Activated CD4-positive, alpha-beta memory T cell treated with anti-CD3 and anti-CD28 coated beads, Interleukin-2, amount 10 ng/mL, durations not matched to agents 7 days and 5 days (primary cell): ENCODE data around the gene CAPN14. TPM values are rescaled to one million over a fixed set of nuclear protein-coding genes. Genes with fewer than 3 reads are reported as not detected.
A peak's percentile ranks its signal among the peaks of the same experiment; 100 is the strongest.

Experiments used
- CTCF ChIA-PET: fragments of 350-600 bp; sonication (Branson Sonifier 250); formaldehyde crosslinking; loops from one replicate; lab custom pipeline; 2021; ENCODE audit warnings: antibody characterized with exemption, inconsistent platforms; lab: Charles Lee
- POLR2A ChIA-PET: fragments of 350-600 bp; sonication (Branson Sonifier 250); formaldehyde crosslinking; loops from one replicate; lab custom pipeline; 2021; ENCODE audit warnings: antibody characterized with exemption; lab: Charles Lee
- DNase-seq: peaks from one replicate; pipeline ENCODE4 v3.0.0-alpha.2; 2020
- H3K27ac Mint-ChIP-seq: one replicate; pipeline ENCODE4 v1.8.0; 2021; ENCODE audit warnings: mild to moderate bottlenecking, mixed read lengths
- H3K27me3 Mint-ChIP-seq: one replicate; pipeline ENCODE4 v1.8.0; 2021; ENCODE audit warnings: mixed read lengths
- H3K36me3 Mint-ChIP-seq: one replicate; pipeline ENCODE4 v1.8.0; 2021; ENCODE audit warnings: low read depth, mixed read lengths
- H3K4me1 Mint-ChIP-seq: one replicate; pipeline ENCODE4 v1.8.0; 2021; ENCODE audit warnings: mixed read lengths
- H3K4me3 Mint-ChIP-seq: one replicate; pipeline ENCODE4 v1.8.0; 2021; ENCODE audit warnings: mild to moderate bottlenecking, mixed read lengths
- H3K9me3 Mint-ChIP-seq: one replicate; pipeline ENCODE4 v1.8.0; 2021; ENCODE audit warnings: mixed read lengths
- total RNA-seq, 2 experiments: library from RNA; stranded (reverse); gene quantifications; one replicate each; pipeline ENCODE4 v1.2.3, GENCODE V29; 2021

The CAPN14 gene
- total RNA-seq, 2 experiments from 2014 or later, result 0.35 TPM

- H3K9me3 Mint-ChIP-seq, result no peaks in the 10 kb centered on the region
- ChIA-PET POLR2A (no interaction called here), CTCF (interaction anchor here (1.2 kb wide), 1 partner anchor 105 kb away, joined by 3 read pairs; no protein-coding TSS in a partner anchor)
- no peak for DNase-seq
- no peak overlapping the region for H3K27ac Mint-ChIP-seq
- no peaks in the 10 kb centered on the region for H3K36me3 Mint-ChIP-seq
- H3K27me3 Mint-ChIP-seq, result peaks cover 24% of the 10 kb centered on the region
- H3K4me3 Mint-ChIP-seq, result no peak overlapping the region
- H3K4me1 Mint-ChIP-seq, result peaks cover under 1% of the 10 kb centered on the region
These were observed 10.4 kb upstream of the CAPN14 start for GRCh38 chr2:31227711-31228125.

- Mint-ChIP-seq H3K9me3 (no peaks in the 10 kb centered on the region), H3K36me3 (no peaks in the 10 kb centered on the region), H3K4me3 (no peak overlapping the region), H3K27me3 (peaks cover 26% of the 10 kb centered on the region), H3K27ac (no peak overlapping the region), H3K4me1 (peaks cover 2% of the 10 kb centered on the region)
- no peak for DNase-seq
- ChIA-PET CTCF (interaction anchor here (1.2 kb wide), 1 partner anchor 106 kb away, joined by 3 read pairs; no protein-coding TSS in a partner anchor), POLR2A (no interaction called here)
These were observed 9.8 kb upstream of the CAPN14 start for GRCh38 chr2:31227110-31227509.

GRCh38 chr2:31226266-31226665, 9.0 kb upstream of the CAPN14 start:
- Mint-ChIP-seq H3K36me3 (no peaks in the 10 kb centered on the region), H3K27ac (no peak overlapping the region), H3K4me3 (no peak overlapping the region), H3K27me3 (peaks cover 25% of the 10 kb centered on the region), H3K9me3 (no peaks in the 10 kb centered on the region), H3K4me1 (peaks cover 7% of the 10 kb centered on the region)
- ChIA-PET POLR2A (no interaction called here), CTCF (interaction anchor here (1.2 kb wide), 1 partner anchor 107 kb away, joined by 3 read pairs; no protein-coding TSS in a partner anchor)
- DNase-seq, result no peak

- H3K4me3 Mint-ChIP-seq, result no peak overlapping the region
- CTCF ChIA-PET, result no interaction called here
- no peaks in the 10 kb centered on the region for H3K36me3 Mint-ChIP-seq
- peaks cover 22% of the 10 kb centered on the region for H3K4me1 Mint-ChIP-seq
- DNase-seq, result no peak
- no peaks in the 10 kb centered on the region for H3K9me3 Mint-ChIP-seq
- POLR2A ChIA-PET, result no interaction called here
- H3K27ac Mint-ChIP-seq, result no peak overlapping the region
- peaks cover 10% of the 10 kb centered on the region for H3K27me3 Mint-ChIP-seq
These were observed 6.4 kb upstream of the CAPN14 start for GRCh38 chr2:31223749-31224148.

GRCh38 chr2:31223026-31223425, 5.7 kb upstream of the CAPN14 start:
- Mint-ChIP-seq H3K4me1 (peaks cover 27% of the 10 kb centered on the region), H3K4me3 (no peak overlapping the region), H3K27me3 (peaks cover 8% of the 10 kb centered on the region), H3K36me3 (no peaks in the 10 kb centered on the region), H3K9me3 (no peaks in the 10 kb centered on the region), H3K27ac (no peak overlapping the region)
- ChIA-PET CTCF (no interaction called here), POLR2A (no interaction called here)
- DNase-seq, result no peak

GRCh38 chr2:31222071-31222470, 4.8 kb upstream of the CAPN14 start:
- no peak for DNase-seq
- CTCF ChIA-PET, result no interaction called here
- POLR2A ChIA-PET, result no interaction called here
- Mint-ChIP-seq H3K36me3 (no peaks in the 10 kb centered on the region), H3K4me1 (peaks cover 36% of the 10 kb centered on the region), H3K27me3 (peaks cover 8% of the 10 kb centered on the region), H3K27ac (no peak overlapping the region), H3K4me3 (no peak overlapping the region), H3K9me3 (no peaks in the 10 kb centered on the region)

GRCh38 chr2:31221544-31221943, 4.2 kb upstream of the CAPN14 start:
- no peak for DNase-seq
- H3K9me3 Mint-ChIP-seq, result no peaks in the 10 kb centered on the region
- ChIA-PET CTCF (interaction anchor here (1.0 kb wide), 1 partner anchor 12 kb away, joined by 3 read pairs; no protein-coding TSS in a partner anchor), POLR2A (no interaction called here)
- no peak overlapping the region for H3K4me3 Mint-ChIP-seq
- no peak overlapping the region for H3K27ac Mint-ChIP-seq
- H3K27me3 Mint-ChIP-seq, result peaks cover 8% of the 10 kb centered on the region
- peaks cover 41% of the 10 kb centered on the region for H3K4me1 Mint-ChIP-seq
- H3K36me3 Mint-ChIP-seq, result no peaks in the 10 kb centered on the region

GRCh38 chr2:31219131-31219969, 2.0 kb upstream of the CAPN14 start:
- CTCF ChIA-PET, result no interaction called here
- peaks cover 7% of the 10 kb centered on the region for H3K27me3 Mint-ChIP-seq

GRCh38 chr2:31216734-31217133, 581 bp downstream of the CAPN14 start:
- ChIA-PET POLR2A (no interaction called here), CTCF (no interaction called here)
- Mint-ChIP-seq H3K4me1 (peaks cover 58% of the 10 kb centered on the region), H3K36me3 (no peaks in the 10 kb centered on the region), H3K27ac (peak overlapping the region; percentile 20), H3K4me3 (no peak overlapping the region), H3K9me3 (no peaks in the 10 kb centered on the region), H3K27me3 (peaks cover 2% of the 10 kb centered on the region)
- DNase-seq, result no peak

More at GRCh38 chr2:31219131-31219969, 2.0 kb upstream of the CAPN14 start:
- Mint-ChIP-seq H3K4me3 (no peak overlapping the region), H3K4me1 (peaks cover 53% of the 10 kb centered on the region), H3K9me3 (no peaks in the 10 kb centered on the region), H3K36me3 (no peaks in the 10 kb centered on the region), H3K27ac (peak overlapping the region; percentile 4)
- POLR2A ChIA-PET, result interaction anchor here (1.5 kb wide), 1 partner anchor 42 kb away, joined by 3 read pairs; no protein-coding TSS in a partner anchor
- no peak for DNase-seq

GRCh38 chr2:31214444-31214915, 2.8 kb downstream of the CAPN14 start:
- CTCF ChIA-PET, result no interaction called here
- Mint-ChIP-seq H3K9me3 (no peaks in the 10 kb centered on the region), H3K36me3 (no peaks in the 10 kb centered on the region), H3K27ac (no peak overlapping the region), H3K27me3 (no peaks in the 10 kb centered on the region), H3K4me3 (no peak overlapping the region), H3K4me1 (peaks cover 45% of the 10 kb centered on the region)
- no peak for DNase-seq
- POLR2A ChIA-PET, result no interaction called here

GRCh38 chr2:31213601-31214443, 3.5 kb downstream of the CAPN14 start:
- CTCF ChIA-PET, result no interaction called here
- DNase-seq, result no peak
- Mint-ChIP-seq H3K27me3 (no peaks in the 10 kb centered on the region), H3K27ac (no peak overlapping the region), H3K4me3 (no peak overlapping the region), H3K9me3 (no peaks in the 10 kb centered on the region), H3K4me1 (peaks cover 39% of the 10 kb centered on the region), H3K36me3 (no peaks in the 10 kb centered on the region)
- POLR2A ChIA-PET, result no interaction called here

- DNase-seq, result no peak
- Mint-ChIP-seq H3K27me3 (no peaks in the 10 kb centered on the region), H3K27ac (no peak overlapping the region), H3K4me1 (peaks cover 33% of the 10 kb centered on the region), H3K9me3 (no peaks in the 10 kb centered on the region), H3K36me3 (no peaks in the 10 kb centered on the region), H3K4me3 (no peak overlapping the region)
- ChIA-PET POLR2A (no interaction called here), CTCF (no interaction called here)
These were observed 4.4 kb downstream of the CAPN14 start for GRCh38 chr2:31212659-31213600.
